ENCODE measurements around the gene HMGCR.

The HMGCR gene

GRCh38 chr5:75366787-75367186 lies 29.8 kb downstream of the HMGCR start:
- no peak overlapping the region for H3K4me3 ChIP-seq (ENCODE audit: low read depth, low read length)
- no peak for DNase-seq (ENCODE audit: low read depth)
- TF ChIP-seq MAX (IDR thresholded peaks at IDR 0.05; ENCODE audit: low read depth, low read length): no peak
- no peak for TF ChIP-seq POLR2A (IDR thresholded peaks at IDR 0.05; ENCODE audit: extremely low read depth, insufficient read length)
- no peak for TF ChIP-seq MYC (IDR thresholded peaks at IDR 0.05; ENCODE audit: low read depth, low read length)
- no peak for TF ChIP-seq CTCF (IDR thresholded peaks at IDR 0.05; ENCODE audit: low read depth, low read length)

GRCh38 chr5:75367401-75367800 lies 30.4 kb downstream of the HMGCR start:
- H3K4me3 ChIP-seq (ENCODE audit: low read depth, low read length): no peak overlapping the region
- no peak for TF ChIP-seq CTCF (IDR thresholded peaks at IDR 0.05; ENCODE audit: low read depth, low read length)
- TF ChIP-seq MYC (IDR thresholded peaks at IDR 0.05; ENCODE audit: low read depth, low read length): no peak
- no peak for TF ChIP-seq MAX (IDR thresholded peaks at IDR 0.05; ENCODE audit: low read depth, low read length)
- TF ChIP-seq POLR2A (IDR thresholded peaks at IDR 0.05; ENCODE audit: extremely low read depth, insufficient read length): no peak
- no peak for DNase-seq (ENCODE audit: low read depth)

- DNase-seq (ENCODE audit: low read depth): no peak
- no peak for TF ChIP-seq CTCF (IDR thresholded peaks at IDR 0.05; ENCODE audit: low read depth, low read length)
- TF ChIP-seq MAX (IDR thresholded peaks at IDR 0.05; ENCODE audit: low read depth, low read length): no peak
- TF ChIP-seq MYC (IDR thresholded peaks at IDR 0.05; ENCODE audit: low read depth, low read length): no peak
- TF ChIP-seq POLR2A (IDR thresholded peaks at IDR 0.05; ENCODE audit: extremely low read depth, insufficient read length): no peak
- no peak overlapping the region for H3K4me3 ChIP-seq (ENCODE audit: low read depth, low read length)
Observed at GRCh38 chr5:75368391-75368790, 31.4 kb downstream of the HMGCR start.

GRCh38 chr5:75373862-75374261 lies 36.8 kb downstream of the HMGCR start:
- no peak for DNase-seq (ENCODE audit: low read depth)
- no peak overlapping the region for H3K4me3 ChIP-seq (ENCODE audit: low read depth, low read length)
- TF ChIP-seq CTCF (IDR thresholded peaks at IDR 0.05; ENCODE audit: low read depth, low read length): no peak
- no peak for TF ChIP-seq MYC (IDR thresholded peaks at IDR 0.05; ENCODE audit: low read depth, low read length)

- H3K4me3 ChIP-seq (ENCODE audit: low read depth, low read length): no peak overlapping the region
- no peak for TF ChIP-seq POLR2A (IDR thresholded peaks at IDR 0.05; ENCODE audit: extremely low read depth, insufficient read length)
- no peak for TF ChIP-seq CTCF (IDR thresholded peaks at IDR 0.05; ENCODE audit: low read depth, low read length)
- no peak for TF ChIP-seq MAX (IDR thresholded peaks at IDR 0.05; ENCODE audit: low read depth, low read length)
- TF ChIP-seq MYC (IDR thresholded peaks at IDR 0.05; ENCODE audit: low read depth, low read length): no peak
- DNase-seq (ENCODE audit: low read depth): no peak
Observed at GRCh38 chr5:75374394-75374814, 37.4 kb downstream of the HMGCR start.

- TF ChIP-seq MAX (IDR thresholded peaks at IDR 0.05; ENCODE audit: low read depth, low read length): no peak
Observed at GRCh38 chr5:75375414-75375813, 38.4 kb downstream of the HMGCR start.

More at GRCh38 chr5:75375414-75375813, 38.4 kb downstream of the HMGCR start:
- no peak overlapping the region for H3K4me3 ChIP-seq (ENCODE audit: low read depth, low read length)
- DNase-seq (ENCODE audit: low read depth): no peak
